H1 (cell line): ENCODE data around the gene ITSN1. TPM values are rescaled to one million over a fixed set of nuclear protein-coding genes. Genes with fewer than 3 reads are reported as not detected.

Experiments used
- CTCF ChIA-PET: fragments of 300-600 bp; sonication (Branson Sonifier 250); formaldehyde crosslinking; loops from one replicate; lab custom pipeline; 2021; ENCODE audit not compliant: partially characterized antibody; lab: Charles Lee
- POLR2A ChIA-PET: fragments of 300-600 bp; sonication (Branson Sonifier 250); formaldehyde crosslinking; loops from one replicate; lab custom pipeline; 2021; ENCODE audit warnings: inconsistent platforms; ENCODE audit not compliant: partially characterized antibody; lab: Charles Lee
- DNase-seq, 2 experiments: peaks; one replicate each; pipeline versions ENCODE4 v3.0.0 to v3.0.0-alpha.2; 2010 to 2022; ENCODE audit warnings: low spot score in 2 of 2, low read depth in 1 of 2, mixed read lengths in 1 of 2
- FAIRE-seq: peaks from 2 replicates; lab custom pipeline; 2011; peaks lifted over from hg19 to GRCh38; lab: Jason Lieb, UNC
- H2AFZ ChIP-seq: 2 replicates; pipeline ENCODE4 v1.8.1; 2012; ENCODE audit warnings: low read length, inconsistent platforms
- H2AK5ac ChIP-seq: 2 replicates; pipeline ENCODE4 v1.6.1; 2013; ENCODE audit warnings: low read depth, low read length
- H2BK120ac ChIP-seq: replicated peaks from 2 replicates; pipeline ENCODE3; 2013; ENCODE audit warnings: low read depth, low read length, inconsistent platforms
- H2BK12ac ChIP-seq: 2 replicates; pipeline ENCODE4 v1.6.1; 2013; ENCODE audit warnings: low read depth, low read length
- H2BK15ac ChIP-seq: 2 replicates; pipeline ENCODE4 v1.6.1; 2013; ENCODE audit warnings: low read length
- H2BK20ac ChIP-seq: 2 replicates; pipeline ENCODE4 v1.6.1; 2013; ENCODE audit warnings: low read length
- H2BK5ac ChIP-seq: 2 replicates; pipeline ENCODE4 v1.6.1; 2013; ENCODE audit warnings: low read depth, low read length
- H3K14ac ChIP-seq: 2 replicates; pipeline ENCODE4 v1.6.1; 2013; ENCODE audit warnings: inconsistent platforms; ENCODE audit not compliant: insufficient read length
- H3K18ac ChIP-seq: 2 replicates; pipeline ENCODE4 v1.6.1; 2013; ENCODE audit warnings: low read length; ENCODE audit errors: extremely low read depth
- H3K23ac ChIP-seq: 2 replicates; pipeline ENCODE4 v1.6.1; 2013; ENCODE audit warnings: inconsistent platforms; ENCODE audit not compliant: insufficient read length
- H3K23me2 ChIP-seq: 2 replicates; pipeline ENCODE4 v1.6.1; 2013; ENCODE audit warnings: low read depth, low read length
- H3K27ac ChIP-seq: 2 replicates; pipeline ENCODE4 v1.6.1; 2011; ENCODE audit warnings: low read depth, low read length, inconsistent platforms
- H3K27me3 ChIP-seq, 4 experiments: replicated peaks in 1 of 4; 1 replicate in 1 of 4; 2 replicates in 3 of 4; pipeline versions ENCODE4 v1.6.1 to v1.8.1; 2011 to 2013; ENCODE audit warnings: low read length in 3 of 4, mild to moderate bottlenecking in 3 of 4, inconsistent platforms in 2 of 4, mixed read lengths in 2 of 4, moderate library complexity in 1 of 4; ENCODE audit not compliant: control insufficient read depth in 3 of 4, insufficient read depth in 3 of 4; ENCODE audit errors: extremely low read depth in 1 of 4
- H3K36me3 ChIP-seq, 4 experiments: 2 replicates each; pipeline versions ENCODE4 v1.6.1 to v1.8.1; 2011 to 2013; ENCODE audit warnings: mild to moderate bottlenecking in 4 of 4, low read length in 3 of 4, moderate library complexity in 2 of 4, control low read depth in 1 of 4, inconsistent platforms in 1 of 4; ENCODE audit not compliant: insufficient read depth in 4 of 4, control insufficient read depth in 2 of 4
- H3K4ac ChIP-seq: replicated peaks from 2 replicates; pipeline ENCODE3; 2013; ENCODE audit warnings: low read length, low read depth, mixed read lengths, inconsistent platforms; ENCODE audit not compliant: insufficient read length
- H3K4me1 ChIP-seq, 4 experiments: replicated peaks in 1 of 4; 1 replicate in 1 of 4; 2 replicates in 3 of 4; pipeline versions ENCODE4 v1.6.1 to v1.8.1; 2011 to 2013; ENCODE audit warnings: low read length in 3 of 4, inconsistent platforms in 2 of 4, mixed read lengths in 1 of 4; ENCODE audit not compliant: insufficient read depth in 4 of 4, control insufficient read depth in 3 of 4
- H3K4me2 ChIP-seq, 2 experiments: 2 replicates each; pipeline versions ENCODE4 v1.6.1 to v1.8.1; 2011 to 2013; ENCODE audit warnings: low read depth in 2 of 2, low read length in 2 of 2, control low read depth in 1 of 2, inconsistent platforms in 1 of 2, mild to moderate bottlenecking in 1 of 2; ENCODE audit not compliant: insufficient read depth in 1 of 2
- H3K4me3 ChIP-seq, 4 experiments: fragments of 200-600, 300-600 bp in 1 of 4; sonication (generic), shearing (Covaris generic), sonication (Bioruptor Twin) in 1 of 4; 2 replicates each; pipeline versions ENCODE4 v1.5.1 to v1.8.1; 2011 to 2016; ENCODE audit warnings: low read length in 4 of 4, low read depth in 3 of 4, control low read depth in 2 of 4, inconsistent platforms in 2 of 4, mild to moderate bottlenecking in 2 of 4, mixed read lengths in 1 of 4, moderate library complexity in 1 of 4; ENCODE audit not compliant: insufficient read depth in 2 of 4; ENCODE audit errors: extremely low read depth in 1 of 4
- H3K56ac ChIP-seq: replicated peaks from 2 replicates; pipeline ENCODE3; 2013; ENCODE audit warnings: low read depth, mild to moderate bottlenecking, mixed read lengths, low read length, inconsistent platforms; ENCODE audit not compliant: insufficient read length
- H3K79me1 ChIP-seq: 2 replicates; pipeline ENCODE4 v1.6.1; 2013; ENCODE audit warnings: low read depth, low read length, control low read depth
- H3K79me2 ChIP-seq, 2 experiments: 2 replicates each; pipeline versions ENCODE4 v1.6.1 to v1.8.1; 2012 to 2013; ENCODE audit warnings: low read length in 2 of 2, mild to moderate bottlenecking in 2 of 2, inconsistent platforms in 1 of 2; ENCODE audit not compliant: insufficient read depth in 2 of 2, control insufficient read depth in 1 of 2
- H3K9ac ChIP-seq, 4 experiments: replicated peaks in 1 of 4; 1 replicate in 1 of 4; 2 replicates in 3 of 4; pipeline versions ENCODE4 v1.6.1 to v1.8.1; 2011 to 2013; ENCODE audit warnings: low read depth in 3 of 4, low read length in 3 of 4, control low read depth in 2 of 4, mild to moderate bottlenecking in 2 of 4, moderate library complexity in 2 of 4, inconsistent platforms in 1 of 4; ENCODE audit errors: extremely low read depth in 1 of 4
- H3K9me3 ChIP-seq, 2 experiments: 2 replicates each; pipeline versions ENCODE4 v1.6.1 to v1.8.1; 2012 to 2013; ENCODE audit warnings: mild to moderate bottlenecking in 2 of 2, moderate library complexity in 2 of 2, control low read depth in 1 of 2, inconsistent platforms in 1 of 2, low read depth in 1 of 2, low read length in 1 of 2, mixed read lengths in 1 of 2; ENCODE audit not compliant: insufficient read depth in 2 of 2
- H4K20me1 ChIP-seq, 2 experiments: replicated peaks in 1 of 2; 2 replicates each; pipeline versions ENCODE3 to v1.8.1; 2011 to 2013; ENCODE audit warnings: inconsistent platforms in 2 of 2, low read length in 2 of 2, mild to moderate bottlenecking in 1 of 2; ENCODE audit not compliant: insufficient read depth in 2 of 2, control insufficient read depth in 1 of 2
- H4K5ac ChIP-seq: 2 replicates; pipeline ENCODE4 v1.6.1; 2013; ENCODE audit warnings: low read length, low read depth, mixed read lengths, inconsistent platforms; ENCODE audit not compliant: insufficient read length
- H4K8ac ChIP-seq: 2 replicates; pipeline ENCODE4 v1.8.0; 2013; ENCODE audit warnings: mild to moderate bottlenecking, moderate library complexity, low read length, inconsistent platforms; ENCODE audit not compliant: insufficient read depth; ENCODE audit errors: extremely low read depth
- H4K91ac ChIP-seq: replicated peaks from 2 replicates; pipeline ENCODE3; 2013; ENCODE audit warnings: low read length, mixed read lengths, inconsistent platforms; ENCODE audit not compliant: insufficient read length
- CBX8 ChIP-seq: fragments of 300-800, 300-1000 bp; sonication (generic); IDR thresholded peaks from 2 replicates; pipeline ENCODE4 v1.7.1; 2016; ENCODE audit warnings: low read depth, low read length, borderline replicate concordance
- RFX5 ChIP-seq: IDR thresholded peaks from 2 replicates; pipeline ENCODE4 v1.6.1; 2011; ENCODE audit warnings: low read depth, low read length, improper control_type of control experiment, borderline replicate concordance
- WGBS, 2 experiments: shearing (Covaris generic) in 1 of 2; methylation state at CpG; one replicate each; pipeline versions ENCODE4 v1.1.6 to v1.1.7; 2013 to 2015; ENCODE audit warnings: low lambda C conversion rate in 2 of 2, mixed read lengths in 2 of 2, inconsistent platforms in 1 of 2, low coverage in 1 of 2, missing lambda C conversion rate in 1 of 2; ENCODE audit not compliant: insufficient replicate concordance in 2 of 2, insufficient coverage in 1 of 2, insufficient read length in 1 of 2; ENCODE audit errors: extremely low coverage in 1 of 2, missing lambda C conversion rate in 1 of 2; 5-methylcytosine and 5-hydroxymethylcytosine counted together
- polyA plus RNA-seq, 7 experiments: library from polyadenylated mRNA; depleted of rRNA in 3 of 7; stranded (reverse) in 5 of 7; unstranded in 2 of 7; fragments of >200 nt in 5 of 7; fragments of 200-250 nt in 2 of 7; gene quantifications; 1 replicate in 5 of 7; 2 replicates in 1 of 7; 4 replicates in 1 of 7; pipeline versions ENCODE4 v1.2.1 to v1.2.3, GENCODE V29; 2011 to 2013; ENCODE audit warnings: missing spikeins in 2 of 7, mixed read lengths in 2 of 7
- total RNA-seq: library from RNA; stranded (reverse); fragmentation: NEBNext Ultra II Directional; extraction: Animal tissue kit (Norgen Biotek cat#: 25700); gene quantifications from 2 replicates; pipeline ENCODE4 v1.2.1, GENCODE V29; 2021

ITSN1 gene
- total and polyA plus RNA-seq, 2 of the 8 experiments (the other 6 are each of a cell fraction or from before 2014, with no cell fraction given), result 60.8 to 78.1 TPM

DNA sequence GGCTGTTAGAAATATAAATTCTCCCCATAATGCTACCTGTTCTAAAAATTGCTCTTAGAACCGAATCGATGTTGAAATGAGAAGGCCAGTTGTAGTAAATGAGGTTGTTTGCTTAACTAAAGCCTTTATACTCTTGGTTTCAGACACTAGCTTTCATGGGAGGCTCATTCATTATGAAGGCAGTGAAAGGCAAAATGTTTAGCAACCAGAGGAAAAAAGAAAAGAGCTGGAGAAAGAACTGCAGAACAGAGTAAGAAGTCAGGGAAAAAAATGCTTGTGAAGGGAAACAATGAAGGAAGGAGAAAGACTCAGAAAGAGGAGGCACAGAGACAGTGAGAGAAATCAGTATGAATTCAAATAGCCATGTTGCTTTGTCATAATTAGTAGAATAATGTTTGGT, 145.1 kb downstream of the ITSN1 start:
- H3K4me2 ChIP-seq, result no peak overlapping the region
- peaks cover 0 to 31% (median 3%) of the 10 kb centered on the region in 4 experiments; a peak in 4 of 8 replicates for H3K36me3 ChIP-seq
- H2BK12ac ChIP-seq, result no peak overlapping the region
- no peaks in the 10 kb centered on the region for H3K9me3 ChIP-seq
- DNase-seq, result no peak
- CTCF ChIA-PET, result no interaction called here
- H3K9ac ChIP-seq, result no peak overlapping the region
- no peak overlapping the region for H2BK5ac ChIP-seq
- no peak overlapping the region for H3K27ac ChIP-seq
- no peaks in the 10 kb centered on the region for H4K20me1 ChIP-seq
- H3K23ac ChIP-seq, result no peak overlapping the region
- no peak overlapping the region for H3K56ac ChIP-seq
- H3K4me3 ChIP-seq, result no peak overlapping the region
- no peak for TF ChIP-seq CBX8
- TF ChIP-seq RFX5, result no peak
- TF ChIP-seq, all 59 proteins: peak for 0
- Histone ChIP-seq H2BK15ac (no peak overlapping the region), H2AK5ac (no peak overlapping the region), H3K79me1 (no peaks in the 10 kb centered on the region), H4K5ac (no peak overlapping the region), H3K79me2 (no peaks in the 10 kb centered on the region), H2BK20ac (no peak overlapping the region), H3K18ac (no peak overlapping the region), H3K4ac (no peak overlapping the region), H2BK120ac (no peak overlapping the region), H3K23me2 (no peaks in the 10 kb centered on the region; the same call in 1 of the 2 replicates), H4K91ac (no peak overlapping the region), H2AFZ (no peak overlapping the region), H3K27me3 (no peaks in the 10 kb centered on the region), H3K14ac (no peak overlapping the region), H4K8ac (no peak overlapping the region), H3K4me1 (no peaks in the 10 kb centered on the region)
- WGBS, 2 experiments, result 90% methylated on average over 2 of the region's 2 CpGs; no CpG with 5 or more reads in 1 of the 2 experiments
- POLR2A ChIA-PET, result interaction anchor here (0.9 kb wide), 1 partner anchor 16 kb away, joined by 3 read pairs; no protein-coding TSS in a partner anchor
- no peak for FAIRE-seq
